ENCODE measurements around the gene SURF1. TPM values are rescaled to one million over a fixed set of nuclear protein-coding genes. Genes with fewer than 3 reads are reported as not detected.

SURF1 gene
- polyA plus RNA-seq, 3 donors, result 60.5 to 140 (median 98.4) TPM

DNA sequence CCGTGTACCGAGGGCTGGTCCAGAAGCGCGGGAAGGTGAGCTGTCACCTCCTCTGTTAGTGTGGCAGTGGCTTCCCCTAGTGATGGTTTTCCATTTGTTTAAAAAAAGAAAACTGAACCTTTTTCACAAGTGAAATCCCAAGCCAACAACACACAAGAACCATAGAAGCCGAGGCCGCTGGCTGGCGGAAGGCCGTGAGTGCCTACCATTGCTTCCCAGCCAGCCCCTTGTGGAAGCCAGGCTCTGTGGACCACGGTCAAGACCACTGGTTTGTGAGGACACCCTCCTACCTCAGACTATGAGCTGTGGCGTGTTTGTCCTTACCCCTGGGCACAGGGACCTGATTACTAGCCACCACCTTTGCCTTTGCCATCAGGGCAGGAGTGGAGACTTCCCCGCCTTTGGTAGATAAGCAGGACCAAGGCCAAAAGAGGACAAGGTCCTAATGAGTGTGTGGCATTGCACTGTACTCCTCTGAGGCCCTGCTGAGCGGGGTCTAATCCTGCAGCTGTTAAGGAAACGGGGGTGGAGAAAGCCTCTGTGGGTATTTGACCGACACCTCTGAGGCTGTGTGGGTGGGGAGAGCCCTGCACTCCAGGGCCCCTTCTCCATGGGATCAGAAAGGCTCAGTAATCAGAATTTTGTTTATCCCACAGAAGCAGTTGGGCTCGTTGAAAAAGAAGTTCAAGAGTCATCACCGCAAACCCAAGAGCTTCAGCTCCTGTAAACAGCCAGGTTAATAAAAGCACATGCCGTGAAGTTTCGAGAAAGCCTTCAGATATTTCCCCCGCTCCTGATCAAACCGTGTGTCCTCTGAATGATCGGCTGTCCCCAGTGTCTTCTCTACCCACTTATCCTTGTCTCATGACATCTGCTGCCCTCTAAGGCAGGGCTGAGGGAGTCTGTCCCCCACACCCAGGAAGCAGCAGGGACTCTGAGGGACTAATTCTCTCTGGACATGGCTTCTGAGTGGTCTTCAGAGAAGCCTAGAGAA, 4.4 kb upstream of the SURF1 start:
- Histone ChIP-seq H3K79me2 (ENCODE audit: insufficient read depth, low read length) (peaks cover 27% of the 10 kb centered on the region), H3K4me1 (ENCODE audit: control insufficient read depth in 1 of 2, insufficient read depth in 2 of 2, low read length in 2 of 2) (peaks cover 16 to 21% of the 10 kb centered on the region in 2 donors), H3K27me3 (ENCODE audit: control insufficient read depth in 2 of 2, insufficient read depth in 2 of 2, low read length in 2 of 2) (no peaks in the 10 kb centered on the region), H2AFZ (ENCODE audit: insufficient read depth, low read depth, low read length, poor library complexity, severe bottlenecking) (no peak overlapping the region), H3K9me3 (replicated peaks in 1 of 2; ENCODE audit: control insufficient read depth in 1 of 2, insufficient read depth in 1 of 2, low read length in 2 of 2) (no peaks in the 10 kb centered on the region), H3K4me3 (replicated peaks in 1 of 3; ENCODE audit: low read depth in 2 of 3, low read length in 3 of 3) (no peak overlapping the region), H3K36me3 (replicated peaks in 1 of 2; ENCODE audit: control insufficient read depth in 1 of 2, insufficient read depth in 2 of 2, low read length in 2 of 2) (peaks cover 53 to 67% of the 10 kb centered on the region in 2 donors), H3K27ac (ENCODE audit: low read depth in 1 of 2, low read length in 2 of 2) (no peak overlapping the region), H3K9ac (ENCODE audit: insufficient read depth, low read length, poor library complexity, severe bottlenecking) (no peak overlapping the region), H3K4me2 (replicated peaks; ENCODE audit: extremely low read depth, low read length, poor library complexity, severe bottlenecking) (no peak overlapping the region), H4K20me1 (ENCODE audit: insufficient read depth, low read length) (peaks cover 60% of the 10 kb centered on the region)
- Mint-ChIP-seq H3K27ac (peak overlapping the region in 3 of 7 donors; percentile 2 to 35 (median 8)), H3K4me3 (no peak overlapping the region), H3K9me3 (peaks cover 0 to 1% (median 0%) of the 10 kb centered on the region in 7 donors), H3K4me1 (peaks cover 27% of the 10 kb centered on the region), H3K36me3 (peaks cover 60 to 68% of the 10 kb centered on the region in 2 donors), H3K27me3 (ENCODE audit: low read depth in 3 of 3) (peaks cover 0 to 2% (median 0%) of the 10 kb centered on the region in 3 donors)
- 87% methylated on average over 16 of the region's 21 CpGs for WGBS (ENCODE audit: insufficient coverage)
- intact Hi-C loops (cut with micrococcal nuclease), result no loop called here
- no peak for DNase-seq
- no peak for TF ChIP-seq CTCF (IDR thresholded peaks at IDR 0.05)

DNA sequence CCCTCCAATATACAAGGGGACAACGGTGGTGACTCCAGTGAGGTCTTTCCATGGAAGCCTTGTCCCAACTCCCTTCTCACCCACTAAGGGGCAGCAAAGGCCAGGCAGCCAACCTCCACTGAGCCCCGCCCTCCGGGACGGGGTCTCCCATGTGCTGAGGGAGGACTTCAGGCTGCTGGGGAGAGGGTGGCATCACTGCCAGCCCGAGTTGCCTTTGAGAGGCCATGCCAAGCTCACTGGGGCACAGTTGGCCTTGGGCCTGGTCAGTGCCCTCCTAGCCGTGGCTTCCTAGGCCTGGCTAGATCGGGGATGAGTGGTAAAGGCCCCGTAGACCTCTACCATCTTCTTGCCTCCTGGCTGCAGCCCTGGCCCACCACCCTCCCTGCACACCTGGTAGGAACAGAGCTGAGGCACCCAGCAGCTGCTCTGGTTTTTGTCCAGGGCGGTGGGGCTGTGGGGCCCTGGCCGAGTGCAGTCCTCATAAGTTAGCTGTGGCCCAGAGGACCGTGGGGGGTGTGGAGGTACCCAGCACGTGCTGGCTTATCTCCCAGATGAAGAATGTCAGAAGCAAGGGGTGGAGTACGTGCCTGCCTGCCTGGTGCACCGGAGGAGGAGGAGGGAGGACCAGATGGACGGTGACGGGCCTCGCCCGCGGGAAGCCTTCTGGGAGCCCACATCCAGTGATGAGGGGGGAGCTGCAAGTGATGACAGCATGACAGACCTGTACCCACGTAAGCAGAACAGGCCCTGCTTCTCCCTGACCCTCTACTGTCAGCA, 3.3 kb upstream of the SURF1 start:
- Histone ChIP-seq H2AFZ (ENCODE audit: insufficient read depth, low read depth, low read length, poor library complexity, severe bottlenecking) (no peak overlapping the region), H3K36me3 (replicated peaks in 1 of 2; ENCODE audit: control insufficient read depth in 1 of 2, insufficient read depth in 2 of 2, low read length in 2 of 2) (peaks cover 43 to 56% of the 10 kb centered on the region in 2 donors), H4K20me1 (ENCODE audit: insufficient read depth, low read length) (peaks cover 49% of the 10 kb centered on the region), H3K4me3 (replicated peaks in 1 of 3; ENCODE audit: low read depth in 2 of 3, low read length in 3 of 3) (no peak overlapping the region), H3K9ac (ENCODE audit: insufficient read depth, low read length, poor library complexity, severe bottlenecking) (no peak overlapping the region), H3K4me1 (ENCODE audit: control insufficient read depth in 1 of 2, insufficient read depth in 2 of 2, low read length in 2 of 2) (peaks cover 27 to 32% of the 10 kb centered on the region in 2 donors), H3K27me3 (ENCODE audit: control insufficient read depth in 2 of 2, insufficient read depth in 2 of 2, low read length in 2 of 2) (no peaks in the 10 kb centered on the region), H3K79me2 (ENCODE audit: insufficient read depth, low read length) (peaks cover 26% of the 10 kb centered on the region), H3K9me3 (replicated peaks in 1 of 2; ENCODE audit: control insufficient read depth in 1 of 2, insufficient read depth in 1 of 2, low read length in 2 of 2) (no peaks in the 10 kb centered on the region), H3K27ac (ENCODE audit: low read depth in 1 of 2, low read length in 2 of 2) (no peak overlapping the region), H3K4me2 (replicated peaks; ENCODE audit: extremely low read depth, low read length, poor library complexity, severe bottlenecking) (no peak overlapping the region)
- Mint-ChIP-seq H3K36me3 (peaks cover 51 to 58% of the 10 kb centered on the region in 2 donors), H3K4me1 (peaks cover 37% of the 10 kb centered on the region), H3K27ac (peak overlapping the region in 6 of 7 donors; percentile 12 to 63 (median 55)), H3K27me3 (ENCODE audit: low read depth in 3 of 3) (peaks cover 0 to 2% (median 0%) of the 10 kb centered on the region in 3 donors), H3K4me3 (no peak overlapping the region), H3K9me3 (peaks cover 0 to 1% (median 0%) of the 10 kb centered on the region in 7 donors)
- WGBS (ENCODE audit: insufficient coverage), result 84% methylated on average over 18 of the region's 20 CpGs
- intact Hi-C loops (cut with micrococcal nuclease), result no loop called here
- DNase-seq, result no peak
- no peak for TF ChIP-seq CTCF (IDR thresholded peaks at IDR 0.05)

All from CD14-positive monocyte (primary cell).